Measurements from ENCODE around the gene SERINC5.

The SERINC5 gene

GRCh38 chr5:80097451-80097850 lies 158.4 kb downstream of the SERINC5 start:
- TF ChIP-seq RARB (CRISPR knock-in tag; IDR thresholded peaks at IDR 0.05) (no peak), CSDC2 (CRISPR knock-in tag; IDR thresholded peaks at IDR 0.05) (no peak), PATZ1 (CRISPR knock-in tag; IDR thresholded peaks at IDR 0.05; ENCODE audit: borderline replicate concordance) (no peak), CREB5 (CRISPR knock-in tag; IDR thresholded peaks at IDR 0.05; ENCODE audit: low read depth) (no peak), GLIS3 (CRISPR knock-in tag; IDR thresholded peaks at IDR 0.05) (no peak), ZNF565 (CRISPR knock-in tag; conservative IDR thresholded peaks at IDR 0.05; ENCODE audit: low read depth) (no peak), ESRRG (CRISPR knock-in tag; IDR thresholded peaks at IDR 0.05) (no peak), ARNTL (CRISPR knock-in tag; IDR thresholded peaks at IDR 0.05; ENCODE audit: borderline replicate concordance, low read depth) (no peak), ZNF70 (CRISPR knock-in tag; IDR thresholded peaks at IDR 0.05) (no peak)
- ATAC-seq = no peak

GRCh38 chr5:80094236-80094738 lies 161.6 kb downstream of the SERINC5 start:
- no peak for TF ChIP-seq CSRNP3 (CRISPR knock-in tag; IDR thresholded peaks at IDR 0.05)
- TF ChIP-seq TSHZ2 (CRISPR knock-in tag; IDR thresholded peaks at IDR 0.05) = no peak
- no peak for TF ChIP-seq ZFP30 (CRISPR knock-in tag; IDR thresholded peaks at IDR 0.05)
- TF ChIP-seq ZFP3 (CRISPR knock-in tag; IDR thresholded peaks at IDR 0.05) = no peak
- TF ChIP-seq ISL1 (CRISPR knock-in tag; IDR thresholded peaks at IDR 0.05) = no peak
- TF ChIP-seq CREB5 (CRISPR knock-in tag; IDR thresholded peaks at IDR 0.05; ENCODE audit: low read depth) = no peak
- no peak for TF ChIP-seq TOX (CRISPR knock-in tag; IDR thresholded peaks at IDR 0.05; ENCODE audit: borderline replicate concordance)
- no peak for TF ChIP-seq SNAI2 (CRISPR knock-in tag; IDR thresholded peaks at IDR 0.05)
- TF ChIP-seq ESRRG (CRISPR knock-in tag; IDR thresholded peaks at IDR 0.05) = no peak
- TF ChIP-seq PATZ1 (CRISPR knock-in tag; IDR thresholded peaks at IDR 0.05; ENCODE audit: borderline replicate concordance) = no peak
- TF ChIP-seq RARB (CRISPR knock-in tag; IDR thresholded peaks at IDR 0.05) = no peak
- no peak for TF ChIP-seq OSR1 (CRISPR knock-in tag; IDR thresholded peaks at IDR 0.05)
- TF ChIP-seq ZNF8 (CRISPR knock-in tag; IDR thresholded peaks at IDR 0.05) = no peak
- TF ChIP-seq ARNTL (CRISPR knock-in tag; IDR thresholded peaks at IDR 0.05; ENCODE audit: borderline replicate concordance, low read depth) = no peak
- TF ChIP-seq BACH2 (CRISPR knock-in tag; IDR thresholded peaks at IDR 0.05; ENCODE audit: borderline replicate concordance) = no peak
- no peak for TF ChIP-seq ZNF565 (CRISPR knock-in tag; conservative IDR thresholded peaks at IDR 0.05; ENCODE audit: low read depth)
- no peak for TF ChIP-seq PPARA (CRISPR knock-in tag; IDR thresholded peaks at IDR 0.05; ENCODE audit: borderline replicate concordance)

More at GRCh38 chr5:80094236-80094738, 161.6 kb downstream of the SERINC5 start:
- ATAC-seq = no peak

All from SK-N-SH treated with all-trans-retinoic acid at 6 μM for 48 hours (cell line).